Effector memory CD8-positive, alpha-beta T cell (primary cell): ENCODE data around the gene MPP1.

ENCODE experiments used
- ATAC-seq: fragments of 150-1000 bp; cut with Tn5 transposase; replicated peaks from 2 replicates; pipeline ENCODE4 v1.10.0; 2021; ENCODE audit warnings: mild to moderate bottlenecking, moderate library complexity
- DNase-seq, 3 experiments: peaks; one replicate each; pipeline ENCODE4 v3.0.0; 2021
- H3K27ac Mint-ChIP-seq, 2 donors: one replicate each; pipeline ENCODE4 v1.8.0; 2022; ENCODE audit warnings: mild to moderate bottlenecking in 2 of 2, mixed read lengths in 2 of 2, moderate library complexity in 2 of 2
- H3K27me3 Mint-ChIP-seq, 2 donors: one replicate each; pipeline ENCODE4 v1.8.0; 2022; ENCODE audit warnings: mixed read lengths in 2 of 2
- H3K36me3 Mint-ChIP-seq: one replicate; pipeline ENCODE4 v1.8.0; 2022; ENCODE audit warnings: mild to moderate bottlenecking, moderate library complexity, mixed read lengths; ENCODE audit not compliant: insufficient read depth
- H3K4me1 Mint-ChIP-seq, 2 donors: one replicate each; pipeline ENCODE4 v1.8.0; 2022; ENCODE audit warnings: low read depth in 2 of 2, mixed read lengths in 2 of 2
- H3K4me3 Mint-ChIP-seq, 2 donors: one replicate each; pipeline ENCODE4 v1.8.0; 2022; ENCODE audit warnings: mild to moderate bottlenecking in 2 of 2, mixed read lengths in 2 of 2, moderate library complexity in 2 of 2
- H3K9me3 Mint-ChIP-seq, 2 donors: one replicate each; pipeline ENCODE4 v1.8.0; 2022; ENCODE audit warnings: mixed read lengths in 2 of 2

The MPP1 gene

DNA sequence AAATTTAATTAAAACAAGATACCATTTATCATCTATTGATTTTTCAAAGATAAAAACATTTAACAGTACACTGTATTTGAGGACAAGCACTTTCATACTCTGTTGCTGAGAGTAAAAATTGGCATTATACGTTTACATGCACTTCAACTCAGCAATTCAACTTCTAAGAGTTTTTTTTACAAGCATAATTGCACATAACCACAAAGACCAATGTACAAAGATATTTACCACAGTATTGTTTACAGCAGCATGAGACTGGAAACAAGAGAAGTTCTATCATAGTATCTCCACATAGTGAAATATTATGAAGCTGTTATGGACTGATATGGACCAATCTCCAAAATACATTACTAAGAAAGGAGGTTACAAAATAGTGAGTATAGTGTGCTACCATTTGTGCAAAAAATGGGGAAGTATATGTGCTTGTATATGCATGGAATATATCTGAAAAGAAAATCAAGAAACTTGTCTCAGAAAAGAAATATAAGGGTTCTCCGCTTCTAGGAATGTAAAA is 65.3 kb downstream of the MPP1 start:
- Mint-ChIP-seq H3K9me3 (no peaks in the 10 kb centered on the region), H3K36me3 (peaks cover 18% of the 10 kb centered on the region), H3K4me1 (peaks cover 43 to 62% of the 10 kb centered on the region in 2 donors), H3K27me3 (no peaks in the 10 kb centered on the region), H3K4me3 (peak overlapping the region; percentile 55 to 58), H3K27ac (peak overlapping the region; percentile 74 to 96)
- ATAC-seq (peak; percentile 70), DNase-seq (no peak)

DNA sequence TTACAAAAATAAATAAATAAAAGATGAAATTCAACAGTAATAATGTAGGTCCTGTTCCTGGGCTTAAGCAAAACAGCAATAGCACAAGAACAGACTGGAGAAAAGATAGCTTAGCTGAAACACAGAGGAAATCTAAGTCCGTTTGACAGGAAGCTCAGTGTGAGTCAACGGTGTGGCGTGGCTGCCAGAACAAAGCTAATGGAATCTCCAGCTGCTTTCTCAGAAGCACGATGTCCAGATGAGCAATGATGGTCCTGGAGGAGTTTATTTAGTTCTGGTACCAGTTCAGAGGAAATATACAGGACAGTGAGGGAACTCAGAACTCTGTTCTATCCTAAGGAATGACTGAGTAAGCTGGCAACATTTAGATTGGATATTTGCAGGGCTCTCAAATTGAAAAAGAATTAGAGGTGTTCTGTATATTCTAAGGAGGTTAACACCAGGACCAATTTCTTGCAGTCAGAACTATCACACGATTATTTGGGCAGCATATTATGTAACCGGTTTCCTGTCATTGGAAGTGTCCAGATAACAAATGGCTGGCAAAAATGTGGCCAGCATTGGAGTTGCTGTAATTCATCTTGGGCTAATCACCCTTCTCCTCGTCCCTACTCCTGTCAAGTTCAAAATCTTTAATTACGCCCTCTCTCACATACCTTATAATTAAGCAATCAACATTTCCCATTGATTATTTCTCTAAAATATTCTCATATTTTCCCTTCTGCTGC is 67.1 kb downstream of the MPP1 start:
- no peaks in the 10 kb centered on the region for H3K27me3 Mint-ChIP-seq
- peaks cover 46 to 70% of the 10 kb centered on the region in 2 donors for H3K4me1 Mint-ChIP-seq
- DNase-seq (no peak), ATAC-seq (no peak)
- H3K9me3 Mint-ChIP-seq, result no peaks in the 10 kb centered on the region
- H3K36me3 Mint-ChIP-seq, result peaks cover 10% of the 10 kb centered on the region
- H3K27ac Mint-ChIP-seq, result peak overlapping the region; percentile 96
- H3K4me3 Mint-ChIP-seq, result peak overlapping the region; percentile 62 to 80

DNA sequence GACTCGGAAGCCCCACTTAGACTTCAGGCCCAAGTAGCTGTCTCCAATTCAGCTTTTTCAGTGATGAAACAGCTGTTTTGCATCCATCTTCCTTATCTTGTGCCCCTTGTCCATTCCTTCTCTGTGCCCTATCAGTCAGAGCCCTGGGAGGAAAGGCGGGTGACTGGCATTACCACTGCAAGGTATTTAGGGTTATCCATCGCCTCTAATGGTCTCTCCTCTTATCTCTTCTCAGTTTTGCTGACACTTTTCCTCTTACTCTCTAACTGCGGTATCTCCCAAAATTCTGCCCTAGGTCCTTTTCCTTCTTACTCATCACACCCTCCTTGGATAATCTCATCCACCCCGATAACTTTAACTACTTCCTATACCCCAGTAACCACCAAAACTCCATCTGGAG is 68.1 kb downstream of the MPP1 start:
- Mint-ChIP-seq H3K27ac (peak overlapping the region; percentile 96), H3K9me3 (no peaks in the 10 kb centered on the region), H3K27me3 (no peaks in the 10 kb centered on the region), H3K4me1 (peaks cover 49 to 71% of the 10 kb centered on the region in 2 donors), H3K4me3 (peak overlapping the region; percentile 62 to 80), H3K36me3 (peaks cover 10% of the 10 kb centered on the region)
- ATAC-seq (no peak), DNase-seq (no peak)

DNA sequence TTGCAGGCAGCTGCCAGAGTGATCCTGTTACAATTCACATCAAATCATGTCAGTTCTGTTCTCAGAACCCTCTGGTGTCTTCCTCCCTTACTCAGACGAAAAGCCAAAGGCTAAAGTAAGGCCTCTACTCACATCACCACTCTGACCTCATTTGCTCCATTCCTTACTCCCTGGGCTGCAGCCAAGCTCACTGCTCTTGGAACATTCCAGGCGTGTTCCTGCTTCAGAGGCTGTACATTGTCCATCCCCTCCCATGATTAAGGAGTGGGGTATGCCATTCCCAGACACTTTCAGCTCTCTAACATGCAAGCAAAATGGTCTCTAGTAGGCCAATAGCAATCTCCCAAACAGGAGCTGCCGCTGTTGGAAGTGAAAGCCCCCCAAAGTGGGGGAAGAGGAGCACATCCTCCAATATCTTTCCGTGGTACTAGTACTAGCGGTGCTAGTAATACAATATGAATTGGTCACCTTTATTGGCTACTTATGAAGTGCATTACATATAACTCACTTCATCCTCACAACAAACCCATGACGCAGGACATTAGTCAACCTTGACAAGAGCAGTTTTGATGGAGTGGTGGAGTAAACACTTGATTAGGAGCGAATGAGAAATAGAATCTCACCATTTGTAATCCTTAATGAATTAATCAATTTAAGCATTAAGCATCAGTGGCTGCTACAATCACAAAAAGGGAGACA is 69.4 kb downstream of the MPP1 start:
- Mint-ChIP-seq H3K4me3 (peak overlapping the region; percentile 80 to 84), H3K27ac (peak overlapping the region; percentile 96), H3K27me3 (no peaks in the 10 kb centered on the region), H3K4me1 (peaks cover 60 to 77% of the 10 kb centered on the region in 2 donors), H3K36me3 (peaks cover 19% of the 10 kb centered on the region), H3K9me3 (no peaks in the 10 kb centered on the region)
- no peak for DNase-seq
- no peak for ATAC-seq

DNA sequence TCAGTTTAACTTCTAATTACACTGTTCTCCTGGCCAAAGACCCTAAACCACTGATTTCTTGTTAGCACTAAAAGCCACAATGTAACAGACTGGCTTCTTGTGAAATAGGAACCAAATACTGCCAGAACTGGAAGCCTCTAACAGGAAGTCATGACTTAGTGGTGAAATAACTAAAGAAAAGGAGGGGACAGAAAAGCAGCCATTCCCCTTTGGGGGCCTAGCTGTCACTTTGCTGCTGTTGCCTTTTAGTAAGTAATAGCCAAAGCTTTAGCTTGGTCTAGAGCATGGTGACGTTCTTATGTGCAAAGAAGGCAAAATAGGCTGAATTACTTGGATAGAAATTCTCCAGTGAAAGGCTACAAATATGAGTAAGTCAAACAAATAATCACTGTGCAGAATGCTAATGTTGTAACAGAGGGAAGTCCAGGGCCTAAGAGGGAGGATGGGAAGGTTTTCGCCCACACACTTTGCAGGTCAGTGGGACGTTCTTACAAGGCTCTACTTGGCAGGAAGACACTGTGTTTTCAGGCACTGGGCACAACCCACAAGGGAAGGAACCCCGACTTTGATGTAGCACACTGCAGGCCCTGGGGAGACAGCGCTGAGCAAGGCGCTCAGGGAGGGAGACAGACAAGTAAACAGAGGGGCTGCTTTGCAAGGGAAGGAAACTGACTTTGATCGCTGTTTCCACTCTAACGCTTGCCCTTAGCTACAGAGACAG is 71.1 kb downstream of the MPP1 start:
- H3K4me3 Mint-ChIP-seq, result peak overlapping the region; percentile 80 to 84
- H3K27ac Mint-ChIP-seq, result peak overlapping the region; percentile 96

DNA sequence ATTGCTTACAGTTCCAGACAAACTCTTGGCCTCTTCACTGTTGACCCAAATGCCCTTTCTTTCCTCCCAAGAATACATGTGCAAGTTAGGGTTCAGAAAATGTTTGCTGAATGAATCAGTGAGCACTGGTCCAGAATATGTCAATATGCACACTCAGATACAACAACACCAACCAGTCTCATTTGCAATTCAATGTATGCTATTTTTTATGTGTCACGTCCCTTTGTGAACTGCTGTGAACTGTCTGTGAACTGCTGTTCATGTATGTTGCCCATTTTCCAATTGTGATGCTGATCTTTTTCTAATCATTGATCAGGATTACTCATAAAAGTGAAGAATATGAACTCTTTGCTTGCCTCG is 72.2 kb downstream of the MPP1 start:
- no peaks in the 10 kb centered on the region for H3K9me3 Mint-ChIP-seq
- H3K4me3 Mint-ChIP-seq, result peak overlapping the region; percentile 80 to 84
- DNase-seq (no peak), ATAC-seq (no peak)
- H3K27me3 Mint-ChIP-seq, result no peaks in the 10 kb centered on the region
- peak overlapping the region; percentile 96 for H3K27ac Mint-ChIP-seq
- peaks cover 25% of the 10 kb centered on the region for H3K36me3 Mint-ChIP-seq
- peaks cover 71 to 79% of the 10 kb centered on the region in 2 donors for H3K4me1 Mint-ChIP-seq

More for the DNA sequence above, 71.1 kb downstream of the MPP1 start:
- Mint-ChIP-seq H3K27me3 (no peaks in the 10 kb centered on the region), H3K9me3 (no peaks in the 10 kb centered on the region), H3K4me1 (peaks cover 64 to 81% of the 10 kb centered on the region in 2 donors), H3K36me3 (peaks cover 22% of the 10 kb centered on the region)
- ATAC-seq (peak; percentile 64), DNase-seq (peak in 2 of 3 experiments; percentile 24 to 35)

DNA sequence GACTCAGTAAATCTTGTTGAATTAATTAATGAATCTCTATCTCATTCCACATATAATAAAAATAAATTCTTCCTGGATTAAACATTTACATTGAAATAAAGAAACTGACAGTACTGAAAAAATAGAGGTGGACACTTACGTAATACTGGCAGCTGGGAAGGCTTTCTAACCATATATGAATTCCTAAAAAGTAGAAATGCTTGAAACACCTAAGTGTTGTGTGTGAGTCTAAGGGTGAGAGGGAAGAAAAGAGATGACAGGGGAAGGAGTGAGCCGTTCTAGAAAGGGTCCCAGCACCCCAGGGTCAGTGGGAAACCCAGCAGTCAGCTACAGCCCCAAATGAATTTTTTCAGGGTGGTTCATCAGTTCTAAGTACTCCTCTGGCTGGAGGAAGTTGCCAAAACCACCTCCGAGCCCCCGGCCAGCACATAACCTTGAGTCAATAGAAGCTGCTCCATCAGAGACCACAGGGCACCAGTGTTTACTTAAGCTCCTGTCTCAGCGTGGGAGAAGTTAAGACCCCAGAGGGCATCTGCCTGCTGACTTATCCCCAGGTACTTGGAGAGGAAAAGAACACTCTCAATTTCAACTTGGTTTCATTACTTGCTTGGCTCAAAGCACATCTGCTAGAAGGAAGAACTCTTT is 72.7 kb downstream of the MPP1 start:
- H3K4me3 Mint-ChIP-seq, result peak overlapping the region; percentile 80 to 84
- no peak for ATAC-seq
- H3K36me3 Mint-ChIP-seq, result peaks cover 24% of the 10 kb centered on the region
- no peaks in the 10 kb centered on the region for H3K27me3 Mint-ChIP-seq
- peaks cover 71 to 77% of the 10 kb centered on the region in 2 donors for H3K4me1 Mint-ChIP-seq
- H3K9me3 Mint-ChIP-seq, result no peaks in the 10 kb centered on the region
- peak overlapping the region; percentile 96 for H3K27ac Mint-ChIP-seq
- DNase-seq, result no peak

DNA sequence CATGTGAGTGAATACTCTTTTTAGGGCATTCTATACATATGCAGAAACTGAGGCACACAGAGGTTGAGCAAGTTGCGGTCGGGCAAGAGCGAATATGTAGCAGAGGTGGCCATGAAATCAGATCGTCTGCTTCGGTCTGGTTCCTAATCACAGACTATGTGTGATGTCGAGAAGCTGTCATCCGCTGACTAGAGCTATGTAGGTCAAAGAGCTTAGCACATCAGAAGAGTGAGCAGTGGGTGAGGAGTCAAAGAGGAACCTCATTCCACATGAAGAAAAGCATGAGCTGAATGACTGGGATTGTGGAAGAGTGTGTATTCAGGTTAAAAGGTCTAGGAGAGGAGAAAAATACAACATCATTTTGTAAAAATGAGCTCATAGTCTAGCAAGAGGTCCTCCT is 73.4 kb downstream of the MPP1 start:
- no peaks in the 10 kb centered on the region for H3K27me3 Mint-ChIP-seq
- H3K27ac Mint-ChIP-seq, result peak overlapping the region; percentile 96
- no peaks in the 10 kb centered on the region for H3K9me3 Mint-ChIP-seq
- peak overlapping the region; percentile 80 to 84 for H3K4me3 Mint-ChIP-seq
- peaks cover 17% of the 10 kb centered on the region for H3K36me3 Mint-ChIP-seq
- peak; percentile 68 for ATAC-seq
- H3K4me1 Mint-ChIP-seq, result peaks cover 70 to 76% of the 10 kb centered on the region in 2 donors
- peak; percentile 31 to 40 (median 37) for DNase-seq

DNA sequence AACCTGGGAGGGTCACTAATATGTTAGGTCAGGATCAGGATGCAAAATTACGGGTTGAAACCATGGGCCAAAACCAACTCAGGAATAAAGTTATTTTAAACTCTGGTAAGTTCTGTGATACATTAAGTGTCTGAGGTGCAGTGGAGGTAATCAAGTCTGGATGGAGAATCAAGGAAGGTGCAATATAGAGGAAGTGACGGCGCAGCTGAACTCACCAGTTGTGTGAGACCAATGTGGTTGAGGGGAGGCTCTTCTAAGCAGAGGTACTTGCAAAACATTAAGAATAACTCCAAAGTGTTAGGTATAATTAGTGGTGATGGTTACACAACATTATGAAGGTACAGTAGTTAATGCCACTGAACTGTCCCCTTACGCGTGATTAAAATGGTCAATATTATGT is 74.1 kb downstream of the MPP1 start:
- Mint-ChIP-seq H3K9me3 (no peaks in the 10 kb centered on the region), H3K4me3 (peak overlapping the region; percentile 80 to 84), H3K27me3 (no peaks in the 10 kb centered on the region), H3K27ac (peak overlapping the region; percentile 96), H3K4me1 (peaks cover 71 to 76% of the 10 kb centered on the region in 2 donors), H3K36me3 (peaks cover 16% of the 10 kb centered on the region)
- ATAC-seq (peak; percentile 65), DNase-seq (peak; percentile 34 to 43 (median 38))

DNA sequence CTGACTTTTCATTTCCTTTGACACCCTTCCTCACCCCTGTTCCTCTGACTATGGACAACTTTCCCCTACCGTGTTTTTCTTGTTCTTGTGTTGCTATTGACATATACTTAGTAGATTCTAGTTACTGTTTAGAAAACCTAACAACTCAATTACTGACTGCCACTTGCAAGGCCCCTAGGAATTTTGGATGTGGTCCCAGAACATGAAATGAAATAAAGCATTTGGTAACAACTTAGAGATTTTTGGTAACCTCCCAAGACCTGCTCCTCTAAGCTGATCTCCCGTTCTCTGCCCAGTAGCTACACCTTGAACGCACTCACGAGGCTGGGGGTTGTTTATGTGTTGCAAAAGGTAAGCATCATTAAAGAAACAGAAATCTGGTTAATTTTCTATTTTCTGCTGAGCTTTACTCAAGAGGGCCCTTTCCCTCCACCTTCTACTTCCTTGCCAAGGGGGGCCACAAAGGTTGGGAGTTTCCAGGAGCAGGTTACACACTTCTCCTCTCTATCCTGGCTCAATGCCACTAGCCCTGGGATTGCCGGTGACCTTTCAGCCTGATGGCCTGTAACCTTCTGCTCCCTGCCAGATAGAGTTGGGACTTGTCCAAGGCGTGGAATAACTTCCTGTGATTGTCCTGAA is 74.9 kb downstream of the MPP1 start:
- H3K4me1 Mint-ChIP-seq, result peaks cover 72 to 77% of the 10 kb centered on the region in 2 donors
- peak overlapping the region; percentile 96 for H3K27ac Mint-ChIP-seq
- H3K9me3 Mint-ChIP-seq, result no peaks in the 10 kb centered on the region
- H3K36me3 Mint-ChIP-seq, result peaks cover 19% of the 10 kb centered on the region
- ATAC-seq, result no peak
- H3K27me3 Mint-ChIP-seq, result no peaks in the 10 kb centered on the region
- peak overlapping the region; percentile 80 to 84 for H3K4me3 Mint-ChIP-seq
- DNase-seq, result no peak

DNA sequence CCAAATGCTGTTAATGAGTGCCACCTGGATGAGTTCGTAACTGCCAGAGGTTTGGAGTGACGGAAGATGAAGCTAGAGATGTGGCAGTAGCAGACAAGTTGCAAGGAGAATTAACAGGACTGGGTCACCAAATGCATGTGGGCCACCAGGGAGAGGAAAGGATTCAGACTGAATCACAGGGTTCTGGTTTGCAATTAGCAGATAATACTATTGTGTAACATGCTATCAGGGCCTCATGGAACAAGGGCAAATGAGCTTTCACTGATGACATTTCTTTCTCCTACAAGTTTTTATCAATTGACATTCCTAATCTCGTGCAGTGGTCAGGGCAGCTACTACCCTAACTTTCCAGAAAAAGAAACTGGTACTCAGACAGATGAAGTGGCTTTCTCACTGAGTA is 75.8 kb downstream of the MPP1 start:
- peak overlapping the region; percentile 29 to 60 for H3K4me3 Mint-ChIP-seq
- DNase-seq (no peak), ATAC-seq (no peak)
- peak overlapping the region; percentile 96 for H3K27ac Mint-ChIP-seq
- no peaks in the 10 kb centered on the region for H3K27me3 Mint-ChIP-seq
- H3K9me3 Mint-ChIP-seq, result no peaks in the 10 kb centered on the region
- peaks cover 76 to 81% of the 10 kb centered on the region in 2 donors for H3K4me1 Mint-ChIP-seq
- H3K36me3 Mint-ChIP-seq, result peaks cover 19% of the 10 kb centered on the region
